Left lobe of liver (tissue), 2 donors: ENCODE measurements around the gene DAAM1. TPM values are rescaled to one million over a fixed set of nuclear protein-coding genes. Genes with fewer than 3 reads are reported as not detected.

Source experiments
- ATAC-seq: fragments of 200-7000 bp; cut with Tn5 transposase; one replicate; pipeline ENCODE4 v1.9.1; 2020; ENCODE audit warnings: mild to moderate bottlenecking, moderate library complexity
- DNase-seq: peaks from one replicate; pipeline ENCODE4 v3.0.0-alpha.2; 2020; ENCODE audit warnings: low spot score
- total RNA-seq: library from RNA; stranded (reverse); gene quantifications from one replicate; pipeline ENCODE4 v1.2.1, GENCODE V29; 2021
- donor health status: DM: no; HTN: no; CAD: no; lungs with moderate emphysema.
- donor health status: DM: no; HTN: yes; CAD: no.

The DAAM1 gene
- total RNA-seq, 1 donor from 2014 or later: 20.7 TPM

- ATAC-seq (no peak), DNase-seq (no peak)
Measured at GRCh38 chr14:59415836-59416602, 227.6 kb downstream of the DAAM1 start.

GRCh38 chr14:59417311-59417710 lies 228.8 kb downstream of the DAAM1 start:
- DNase-seq (no peak), ATAC-seq (no peak)

DNA sequence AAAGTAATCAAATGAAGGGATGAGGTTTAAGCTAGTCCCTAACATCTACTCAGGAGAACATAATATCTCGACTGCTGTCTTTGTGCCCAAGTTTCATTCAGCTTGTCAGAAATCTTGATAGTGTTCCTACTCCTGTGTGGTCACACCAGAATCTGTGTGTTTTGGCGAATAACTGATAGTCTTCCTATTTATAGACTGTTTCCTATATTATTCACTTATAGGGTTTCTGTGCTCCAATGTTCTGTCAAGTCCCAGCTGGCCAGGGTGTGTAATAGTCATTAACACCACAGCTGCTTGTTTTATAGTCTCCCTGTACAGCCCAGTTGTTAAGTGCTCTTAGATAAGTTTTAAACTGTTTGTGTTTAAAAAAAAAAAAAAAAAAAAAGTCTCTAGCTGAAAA lies 230.8 kb downstream of the DAAM1 start:
- DNase-seq (no peak), ATAC-seq (no peak)
